Measurements from ENCODE around the gene CRIM1.

DNA sequence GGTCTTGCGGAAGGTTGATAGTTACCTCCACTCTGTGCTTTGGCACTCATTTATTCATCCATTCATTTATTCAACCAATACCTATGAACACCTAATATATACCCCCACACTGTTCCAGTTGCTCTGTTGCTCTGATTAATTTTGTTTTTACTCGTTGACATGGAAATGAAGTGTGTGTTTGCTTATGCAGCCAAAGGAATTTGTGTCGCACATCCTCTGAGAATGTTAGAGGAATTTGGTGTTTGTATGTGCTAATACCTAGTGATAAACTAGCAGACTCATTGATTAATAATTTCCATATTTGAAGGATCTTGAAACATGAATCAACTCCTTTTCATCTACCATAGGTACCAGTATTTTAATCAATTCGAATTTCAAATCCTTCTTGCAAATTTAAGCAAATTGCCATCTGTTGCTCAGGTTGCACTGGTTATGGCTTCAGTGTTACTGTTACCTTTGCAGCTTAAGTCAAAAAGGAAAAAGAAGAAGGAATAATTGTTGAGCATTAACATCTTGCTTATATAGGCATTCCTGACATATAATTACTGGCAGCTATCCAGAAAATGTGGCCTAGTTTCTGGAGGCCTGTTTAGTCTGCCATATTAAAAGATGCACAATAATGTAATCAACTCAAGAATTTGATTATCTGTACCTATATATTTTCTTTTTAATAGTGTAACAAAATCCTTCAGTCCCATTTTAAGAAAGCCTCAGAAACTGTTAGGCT is 25.7 kb upstream of the CRIM1 start:
- no peak for TF ChIP-seq POLR2A (IDR thresholded peaks at IDR 0.05)
- TF ChIP-seq, protein P1, sequence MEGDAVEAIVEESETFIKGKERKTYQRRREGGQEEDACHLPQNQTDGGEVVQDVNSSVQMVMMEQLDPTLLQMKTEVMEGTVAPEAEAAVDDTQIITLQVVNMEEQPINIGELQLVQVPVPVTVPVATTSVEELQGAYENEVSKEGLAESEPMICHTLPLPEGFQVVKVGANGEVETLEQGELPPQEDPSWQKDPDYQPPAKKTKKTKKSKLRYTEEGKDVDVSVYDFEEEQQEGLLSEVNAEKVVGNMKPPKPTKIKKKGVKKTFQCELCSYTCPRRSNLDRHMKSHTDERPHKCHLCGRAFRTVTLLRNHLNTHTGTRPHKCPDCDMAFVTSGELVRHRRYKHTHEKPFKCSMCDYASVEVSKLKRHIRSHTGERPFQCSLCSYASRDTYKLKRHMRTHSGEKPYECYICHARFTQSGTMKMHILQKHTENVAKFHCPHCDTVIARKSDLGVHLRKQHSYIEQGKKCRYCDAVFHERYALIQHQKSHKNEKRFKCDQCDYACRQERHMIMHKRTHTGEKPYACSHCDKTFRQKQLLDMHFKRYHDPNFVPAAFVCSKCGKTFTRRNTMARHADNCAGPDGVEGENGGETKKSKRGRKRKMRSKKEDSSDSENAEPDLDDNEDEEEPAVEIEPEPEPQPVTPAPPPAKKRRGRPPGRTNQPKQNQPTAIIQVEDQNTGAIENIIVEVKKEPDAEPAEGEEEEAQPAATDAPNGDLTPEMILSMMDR (IDR thresholded peaks at IDR 0.05), result no peak

Data from vagina (tissue), 2 donors.